Measurements from ENCODE around the gene FGFRL1. TPM values are rescaled to one million over a fixed set of nuclear protein-coding genes. Genes with fewer than 3 reads are reported as not detected.

The FGFRL1 gene
- total and polyA plus RNA-seq, 2 experiments from 2014 or later = 10.8 to 58.7 TPM

DNA sequence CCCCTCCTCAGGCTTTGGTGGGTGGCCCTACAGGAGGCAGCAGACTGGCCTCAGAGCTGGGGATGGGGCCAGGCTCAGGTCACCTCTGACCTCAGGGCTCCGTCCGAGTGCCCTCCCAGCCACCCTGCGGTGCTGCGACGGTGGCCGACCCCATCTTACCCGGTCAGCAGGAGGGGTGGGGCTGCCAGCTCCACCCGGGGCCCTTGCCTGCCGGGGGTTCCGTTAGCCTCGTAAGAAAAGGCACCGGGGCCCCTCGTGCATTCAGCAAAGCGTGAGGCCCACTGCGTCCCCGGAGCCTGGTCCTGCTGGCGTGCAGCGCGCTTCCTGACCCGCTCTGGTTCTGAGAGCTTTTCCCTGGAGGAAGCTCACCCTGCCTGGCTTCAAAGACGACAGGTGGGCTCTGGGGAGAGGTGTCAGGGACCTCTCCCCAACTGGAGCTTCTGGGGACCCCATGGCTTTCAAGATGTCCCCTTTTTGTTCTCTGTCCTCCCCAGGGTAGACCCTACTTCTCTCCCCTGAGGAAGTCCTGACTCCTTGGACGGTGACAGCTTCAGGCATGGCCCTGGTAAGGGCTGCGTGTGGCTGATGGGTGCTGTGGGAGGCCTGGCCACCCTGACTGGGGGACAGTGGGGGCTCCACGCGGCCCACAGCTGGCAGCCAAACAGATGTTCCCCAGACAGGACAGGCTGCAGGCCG, 15.9 kb downstream of the FGFRL1 start:
- TF ChIP-seq EZH2 (IDR thresholded peaks at IDR 0.05; ENCODE audit: insufficient read depth, poor library complexity, severe bottlenecking) (no peak), EZH2phosphoT487 (IDR thresholded peaks at IDR 0.05; ENCODE audit: insufficient read depth, low read depth) (no peak)
- H2AFZ ChIP-seq = no peak overlapping the region
- 84% methylated on average over 17 to 21 of the region's 26 CpGs for WGBS, 2 experiments (ENCODE audit: low coverage in 1 of 2, low lambda C conversion rate in 2 of 2, missing lambda C conversion rate in 2 of 2)

DNA sequence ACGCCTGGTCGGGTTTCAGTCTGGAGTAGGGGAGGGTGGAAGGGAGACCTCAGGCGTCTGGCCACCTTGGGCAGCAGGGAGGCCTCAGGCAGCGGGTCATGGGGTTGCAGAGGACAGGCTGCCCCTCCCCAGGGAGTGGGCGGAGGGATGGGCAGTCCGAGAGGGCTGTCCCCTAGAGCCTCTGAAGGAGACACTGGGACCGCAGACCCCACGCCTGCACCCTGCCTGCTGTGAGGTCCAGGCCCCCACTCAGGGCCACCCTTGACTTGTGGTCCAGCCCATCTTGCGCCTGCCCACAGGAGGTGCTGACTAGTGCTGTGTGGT, 16.5 kb downstream of the FGFRL1 start:
- Histone ChIP-seq H3K9me2 (ENCODE audit: insufficient read depth) (no peaks in the 10 kb centered on the region), H3K4me1 (ENCODE audit: insufficient read depth) (0 out of 2 replicates have a peak, but pooled peaks cover under 1% of the 10 kb centered on the region), H3K27me3 (replicated peaks; ENCODE audit: insufficient read depth) (no peaks in the 10 kb centered on the region), H3K4me2 (ENCODE audit: unreplicated experiment) (no peak overlapping the region), H3K9ac (no peak overlapping the region), H3K9me3 (ENCODE audit: low read depth) (no peaks in the 10 kb centered on the region), H3K36me3 (ENCODE audit: low read depth) (no peaks in the 10 kb centered on the region), H4K20me1 (ENCODE audit: insufficient read depth) (no peaks in the 10 kb centered on the region), H3F3A (ENCODE audit: insufficient read depth) (no peaks in the 10 kb centered on the region), H3K79me2 (ENCODE audit: insufficient read depth) (no peaks in the 10 kb centered on the region), H2AFZ (no peak overlapping the region), H3K27ac (no peak overlapping the region), H3K4me3 (no peak overlapping the region)
- no peak for DNase-seq
- in situ Hi-C loops (cut with MboI) = no loop called here
- WGBS, 2 experiments (ENCODE audit: low coverage in 1 of 2, low lambda C conversion rate in 2 of 2, missing lambda C conversion rate in 2 of 2) = 67 to 68% methylated on average over 9 of the region's 9 CpGs
- TF ChIP-seq EZH2 (IDR thresholded peaks at IDR 0.05; ENCODE audit: insufficient read depth, poor library complexity, severe bottlenecking) = no peak
- no peak for TF ChIP-seq EZH2phosphoT487 (IDR thresholded peaks at IDR 0.05; ENCODE audit: insufficient read depth, low read depth)

More for the DNA sequence above, 15.9 kb downstream of the FGFRL1 start:
- Histone ChIP-seq H3K9ac (no peak overlapping the region), H3K4me3 (no peak overlapping the region), H3K9me2 (ENCODE audit: insufficient read depth) (no peaks in the 10 kb centered on the region), H3K36me3 (ENCODE audit: low read depth) (no peaks in the 10 kb centered on the region), H3K9me3 (ENCODE audit: low read depth) (no peaks in the 10 kb centered on the region), H3K4me2 (ENCODE audit: unreplicated experiment) (no peak overlapping the region), H3K27me3 (replicated peaks; ENCODE audit: insufficient read depth) (no peaks in the 10 kb centered on the region), H3F3A (ENCODE audit: insufficient read depth) (no peaks in the 10 kb centered on the region), H3K27ac (no peak overlapping the region), H3K79me2 (ENCODE audit: insufficient read depth) (no peaks in the 10 kb centered on the region), H3K4me1 (ENCODE audit: insufficient read depth) (no peaks in the 10 kb centered on the region), H4K20me1 (ENCODE audit: insufficient read depth) (no peaks in the 10 kb centered on the region)
- in situ Hi-C loops (cut with MboI) = no loop called here
- no peak for DNase-seq

DNA sequence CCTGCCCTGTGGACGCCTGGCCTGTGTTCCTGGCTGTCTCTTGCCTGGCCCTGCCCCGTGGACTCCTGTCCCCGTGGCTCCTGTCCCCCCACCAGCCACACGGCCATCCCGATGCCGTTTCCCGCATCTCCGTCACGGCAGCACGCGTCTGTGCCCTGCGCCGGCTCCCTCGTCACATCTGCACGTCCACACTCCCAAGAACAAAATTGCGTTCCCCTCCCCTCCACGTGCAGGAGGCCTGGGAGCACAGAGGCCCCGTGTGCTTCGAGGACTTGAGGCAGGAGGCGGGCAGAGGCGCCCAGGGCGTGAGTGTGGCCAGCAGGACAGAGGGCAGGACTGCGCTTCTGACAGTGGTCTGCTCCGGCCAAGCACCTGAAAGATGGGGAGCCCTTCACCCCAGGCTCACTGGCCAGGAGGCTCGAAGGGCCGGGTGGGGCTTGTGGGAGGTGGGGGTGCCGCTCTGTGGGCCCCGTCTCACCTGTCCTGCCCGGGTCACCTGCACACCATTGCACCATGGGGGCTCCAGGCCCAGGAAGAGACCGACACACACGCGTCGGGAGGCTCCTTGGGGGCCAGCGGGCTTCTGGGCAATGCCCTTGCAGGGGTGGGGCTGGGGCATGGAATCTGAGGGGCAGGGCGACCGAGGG, 17.3 kb downstream of the FGFRL1 start:
- no peaks in the 10 kb centered on the region for H3K9me3 ChIP-seq (ENCODE audit: low read depth)
- in situ Hi-C loops (cut with MboI) = no loop called here
- TF ChIP-seq EZH2 (IDR thresholded peaks at IDR 0.05; ENCODE audit: insufficient read depth, poor library complexity, severe bottlenecking) = no peak
- no peak for TF ChIP-seq EZH2phosphoT487 (IDR thresholded peaks at IDR 0.05; ENCODE audit: insufficient read depth, low read depth)
- H4K20me1 ChIP-seq (ENCODE audit: insufficient read depth) = no peaks in the 10 kb centered on the region
- no peak overlapping the region for H2AFZ ChIP-seq
- H3K9ac ChIP-seq = no peak overlapping the region
- no peak for DNase-seq
- H3K9me2 ChIP-seq (ENCODE audit: insufficient read depth) = no peaks in the 10 kb centered on the region
- H3K79me2 ChIP-seq (ENCODE audit: insufficient read depth) = no peaks in the 10 kb centered on the region
- no peak overlapping the region for H3K4me3 ChIP-seq
- no peak overlapping the region for H3K4me2 ChIP-seq (ENCODE audit: unreplicated experiment)
- peaks cover 8% of the 10 kb centered on the region; the same call in 1 of the 2 replicates for H3K4me1 ChIP-seq (ENCODE audit: insufficient read depth)
- WGBS, 2 experiments (ENCODE audit: low coverage in 1 of 2, low lambda C conversion rate in 2 of 2, missing lambda C conversion rate in 2 of 2) = 79 to 81% methylated on average over 28 to 36 of the region's 36 CpGs
- no peaks in the 10 kb centered on the region for H3K36me3 ChIP-seq (ENCODE audit: low read depth)
- no peak overlapping the region for H3K27ac ChIP-seq
- H3F3A ChIP-seq (ENCODE audit: insufficient read depth) = no peaks in the 10 kb centered on the region
- no peaks in the 10 kb centered on the region for H3K27me3 ChIP-seq (replicated peaks; ENCODE audit: insufficient read depth)

DNA sequence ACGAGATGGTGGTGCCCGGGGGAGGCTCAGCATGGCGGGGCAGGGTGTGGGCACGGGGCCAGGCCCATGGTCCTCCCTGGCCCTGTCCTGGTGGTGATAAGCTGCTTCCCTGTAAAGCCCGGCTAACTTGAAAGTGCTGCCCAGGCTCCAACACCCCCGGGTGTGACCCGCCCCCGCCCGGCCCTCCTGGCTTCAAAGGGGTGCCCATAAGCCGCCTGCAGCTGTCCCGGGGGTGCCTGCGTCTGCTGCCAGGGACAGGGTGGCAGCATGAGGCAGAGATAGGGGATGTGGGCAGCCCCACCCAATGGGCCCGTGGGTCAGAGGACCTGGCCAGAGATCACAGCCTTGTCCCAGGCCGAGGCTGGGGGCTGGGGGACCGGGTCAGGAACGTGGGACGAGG, 18.1 kb downstream of the FGFRL1 start:
- TF ChIP-seq EZH2 (IDR thresholded peaks at IDR 0.05; ENCODE audit: insufficient read depth, poor library complexity, severe bottlenecking) (no peak), EZH2phosphoT487 (IDR thresholded peaks at IDR 0.05; ENCODE audit: insufficient read depth, low read depth) (no peak)
- Histone ChIP-seq H3K9ac (no peak overlapping the region), H3K36me3 (ENCODE audit: low read depth) (no peaks in the 10 kb centered on the region), H3K9me2 (ENCODE audit: insufficient read depth) (no peaks in the 10 kb centered on the region), H2AFZ (no peak overlapping the region), H3K27me3 (replicated peaks; ENCODE audit: insufficient read depth) (no peaks in the 10 kb centered on the region), H3K79me2 (ENCODE audit: insufficient read depth) (no peaks in the 10 kb centered on the region), H4K20me1 (ENCODE audit: insufficient read depth) (no peaks in the 10 kb centered on the region), H3F3A (ENCODE audit: insufficient read depth) (no peaks in the 10 kb centered on the region), H3K27ac (no peak overlapping the region), H3K4me2 (ENCODE audit: unreplicated experiment) (no peak overlapping the region), H3K4me1 (ENCODE audit: insufficient read depth) (peaks cover 11% of the 10 kb centered on the region), H3K4me3 (no peak overlapping the region), H3K9me3 (ENCODE audit: low read depth) (no peaks in the 10 kb centered on the region)
- WGBS, 2 experiments (ENCODE audit: low coverage in 1 of 2, low lambda C conversion rate in 2 of 2, missing lambda C conversion rate in 2 of 2) = 60% methylated on average over 8 to 17 of the region's 17 CpGs
- in situ Hi-C loops (cut with MboI) = no loop called here
- DNase-seq = no peak

Measured in GM23248 (cell line).